Mesendoderm (in vitro differentiated cells): ENCODE data around the gene DBP.

Experiments used
- DNase-seq: peaks from one replicate; pipeline ENCODE4 v3.0.0; 2013
- H2AK5ac ChIP-seq: 2 replicates; pipeline ENCODE4 v1.6.1; 2013; ENCODE audit warnings: low read length, inconsistent platforms
- H2BK120ac ChIP-seq: 2 replicates; pipeline ENCODE4 v1.6.1; 2013; ENCODE audit warnings: low read depth, mild to moderate bottlenecking, low read length, moderate library complexity, mixed read lengths
- H2BK15ac ChIP-seq: replicated peaks from 2 replicates; pipeline ENCODE4 v1.6.1; 2013; ENCODE audit warnings: low read depth, mild to moderate bottlenecking, moderate library complexity
- H2BK5ac ChIP-seq: 2 replicates; pipeline ENCODE4 v1.6.1; 2013; ENCODE audit warnings: low read length, inconsistent platforms
- H3K18ac ChIP-seq: 2 replicates; pipeline ENCODE4 v1.6.1; 2013; ENCODE audit warnings: mild to moderate bottlenecking, low read length, mixed read lengths
- H3K23ac ChIP-seq: one replicate; pipeline ENCODE4 v1.6.1; 2013; ENCODE audit warnings: low read length
- H3K27ac ChIP-seq: 2 replicates; pipeline ENCODE4 v1.5.1; 2013; ENCODE audit warnings: low read depth, mild to moderate bottlenecking, inconsistent platforms, low read length, moderate library complexity
- H3K27me3 ChIP-seq: 2 replicates; pipeline ENCODE4 v1.6.1; 2013; ENCODE audit warnings: low read length, control low read depth, mild to moderate bottlenecking, inconsistent platforms; ENCODE audit not compliant: insufficient read depth, poor library complexity
- H3K36me3 ChIP-seq: 2 replicates; pipeline ENCODE4 v1.6.1; 2013; ENCODE audit warnings: low read length, inconsistent platforms; ENCODE audit not compliant: control insufficient read depth, insufficient read depth
- H3K4ac ChIP-seq: one replicate; pipeline ENCODE4 v1.6.1; 2013; ENCODE audit warnings: low read depth, mild to moderate bottlenecking, low read length, moderate library complexity
- H3K4me1 ChIP-seq: 2 replicates; pipeline ENCODE4 v1.6.1; 2013; ENCODE audit warnings: low read depth, low read length, inconsistent platforms; ENCODE audit not compliant: control insufficient read depth
- H3K4me2 ChIP-seq: 2 replicates; pipeline ENCODE4 v1.6.1; 2013; ENCODE audit warnings: low read length
- H3K4me3 ChIP-seq: 2 replicates; pipeline ENCODE4 v1.5.1; 2013; ENCODE audit warnings: mild to moderate bottlenecking, low read length
- H3K56ac ChIP-seq: one replicate; pipeline ENCODE4 v1.6.1; 2013; ENCODE audit warnings: low read length
- H3K79me1 ChIP-seq: 2 replicates; pipeline ENCODE4 v1.6.1; 2013; ENCODE audit warnings: low read length, inconsistent platforms
- H3K79me2 ChIP-seq: 2 replicates; pipeline ENCODE4 v1.6.1; 2013; ENCODE audit warnings: mild to moderate bottlenecking, low read length; ENCODE audit not compliant: control insufficient read depth, insufficient read depth
- H3K9ac ChIP-seq: 2 replicates; pipeline ENCODE4 v1.6.1; 2013; ENCODE audit warnings: low read length, inconsistent platforms
- H4K5ac ChIP-seq: one replicate; pipeline ENCODE4 v1.6.1; 2013; ENCODE audit warnings: low read length
- H4K8ac ChIP-seq: one replicate; pipeline ENCODE4 v1.6.1; 2013; ENCODE audit warnings: low read depth, mild to moderate bottlenecking, control low read depth, low read length, moderate library complexity
- WGBS: extraction: QIAGEN DNeasy Blood & Tissue Kit; methylation state at CpG from one replicate; pipeline ENCODE4 v1.1.7; 2013; ENCODE audit warnings: low lambda C conversion rate, missing lambda C conversion rate; ENCODE audit not compliant: insufficient coverage; ENCODE audit errors: extremely low coverage; 5-methylcytosine and 5-hydroxymethylcytosine counted together

The DBP gene

DNA sequence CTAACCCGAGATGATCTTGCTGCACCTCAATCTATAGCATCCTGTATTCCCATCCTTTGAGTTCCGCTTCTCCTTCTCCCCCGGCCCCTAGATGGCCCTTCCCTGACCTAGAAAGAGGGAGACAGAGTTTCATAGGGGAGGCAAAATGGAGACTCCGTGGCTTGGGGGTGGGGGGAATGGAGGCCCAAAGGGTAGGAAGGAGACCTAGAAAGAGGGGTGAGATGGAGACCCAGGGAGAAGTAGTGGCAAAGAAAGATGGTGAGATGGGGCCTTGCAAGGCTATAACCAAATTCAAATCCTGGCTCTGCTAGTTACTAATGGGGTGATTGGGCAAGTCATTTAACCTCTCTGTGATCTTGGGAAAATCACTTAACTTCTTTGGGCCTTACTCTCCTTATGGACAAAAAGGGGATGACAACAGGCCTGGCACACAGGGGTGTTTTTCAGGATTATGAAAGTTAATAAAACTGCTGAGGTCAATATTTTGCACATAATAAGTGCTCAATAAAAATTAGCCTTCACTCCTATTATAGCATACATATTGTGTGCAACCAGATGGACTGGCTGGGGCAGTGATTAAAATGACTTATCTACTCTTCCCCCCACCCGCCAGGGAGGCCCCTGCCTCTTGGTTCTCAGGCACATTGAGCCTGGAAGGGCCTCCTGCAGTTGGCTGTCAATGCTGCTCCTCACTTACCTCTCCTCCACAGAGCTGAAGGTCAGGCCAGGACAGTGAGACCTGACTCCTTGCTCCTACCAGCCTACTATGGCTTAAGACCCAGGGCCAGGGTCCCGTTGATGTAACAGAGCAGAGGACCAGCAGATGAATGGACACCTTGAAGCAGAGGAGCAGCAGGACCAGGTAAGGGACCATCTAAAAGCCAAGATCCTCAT lies 17.2 kb downstream of the DBP start:
- no peak for DNase-seq
- H3K4me1 ChIP-seq: peaks cover 14% of the 10 kb centered on the region
- WGBS: no CpG with 5 or more reads among the region's 6 CpGs

DNA sequence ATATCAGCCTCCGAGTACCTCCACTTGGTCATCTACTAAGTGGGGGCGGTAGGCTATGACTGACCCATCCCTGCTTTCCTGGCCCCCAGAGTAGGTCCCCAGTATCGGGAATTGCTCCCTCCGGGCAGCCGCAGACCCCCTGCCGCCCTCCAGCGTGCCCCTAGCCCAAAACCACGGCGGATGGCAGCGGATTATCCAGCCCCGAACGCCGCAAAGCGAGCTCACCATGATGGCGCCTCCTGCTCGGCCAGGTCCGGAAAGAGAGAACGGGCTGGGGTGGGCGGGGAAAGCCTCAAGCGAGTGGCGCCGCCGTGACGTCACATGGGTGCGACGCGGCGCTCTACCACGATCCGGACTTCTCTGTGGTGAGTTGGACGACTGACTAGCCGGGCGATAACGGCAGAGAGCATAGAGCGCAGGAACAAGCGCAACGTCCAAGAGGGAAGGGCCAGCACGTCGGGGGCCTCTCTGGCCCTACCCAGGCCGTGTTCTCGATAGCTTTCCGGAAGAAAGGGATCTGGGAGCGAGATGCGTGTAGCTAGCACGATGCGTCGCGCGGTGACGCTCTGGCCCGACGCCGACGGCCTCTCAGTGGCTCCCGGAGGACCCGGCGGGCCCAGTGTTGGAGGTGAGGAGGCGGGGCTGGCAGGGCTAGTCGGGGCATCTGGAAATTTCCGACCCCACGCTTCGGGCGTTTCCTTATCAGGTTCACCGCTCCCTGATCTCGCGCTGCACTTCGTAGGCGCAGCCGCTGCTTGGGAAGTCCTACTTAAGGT lies 18.1 kb downstream of the DBP start, which contains the start of the genes RPL18 and SPHK2:
TSS of gene RPL18 (minus strand) at position 263 of the 776 bp plus-strand sequence. CDS start at position 228, 35 bp downstream.
TSS of gene SPHK2 (plus strand) at position 591 of the 776 bp plus-strand sequence. CDS start 1,009 bp downstream, outside the sequence.
- Histone ChIP-seq H3K4ac (peak within 1 kb of the TSS; percentile 88), H3K79me2 (peaks cover 33% of the 10 kb centered on the region), H3K23ac (peak within 1 kb of the TSS; percentile 24), H2AK5ac (peak within 1 kb of the TSS; percentile 97), H3K9ac (peak within 1 kb of the TSS; percentile 94), H4K8ac (no peak within 1 kb of the TSS), H3K79me1 (peaks cover 11% of the 10 kb centered on the region), H3K4me3 (peak within 1 kb of the TSS; percentile 99), H3K36me3 (peaks cover 26% of the 10 kb centered on the region), H3K4me2 (peak within 1 kb of the TSS; percentile 73), H2BK5ac (peak within 1 kb of the TSS; percentile 89), H3K56ac (peak within 1 kb of the TSS; percentile 95), H2BK120ac (no peak within 1 kb of the TSS), H4K5ac (peak within 1 kb of the TSS; percentile 77), H3K18ac (peak within 1 kb of the TSS; percentile 82), H3K27ac (peak within 1 kb of the TSS; percentile 73), H3K4me1 (peaks cover 14% of the 10 kb centered on the region), H3K27me3 (no peaks in the 10 kb centered on the region), H2BK15ac (no peak within 1 kb of the TSS)
- no CpG with 5 or more reads among the region's 69 CpGs for WGBS
- peak; percentile 100 for DNase-seq

More for the DNA sequence above, 17.2 kb downstream of the DBP start:
- Histone ChIP-seq H2AK5ac (peak overlapping the region; percentile 97), H3K4ac (peak overlapping the region; percentile 44), H3K23ac (peak overlapping the region; percentile 24), H4K8ac (no peak overlapping the region), H2BK120ac (no peak overlapping the region), H3K36me3 (peaks cover 26% of the 10 kb centered on the region), H3K27me3 (no peaks in the 10 kb centered on the region), H3K9ac (peak overlapping the region; percentile 94), H2BK15ac (no peak overlapping the region), H2BK5ac (peak overlapping the region; percentile 89), H3K18ac (peak overlapping the region; percentile 65), H3K56ac (peak overlapping the region; percentile 95), H3K27ac (peak overlapping the region; percentile 45), H3K4me2 (peak overlapping the region; percentile 73), H4K5ac (peak overlapping the region; percentile 77), H3K79me2 (peaks cover 33% of the 10 kb centered on the region), H3K79me1 (peaks cover 11% of the 10 kb centered on the region), H3K4me3 (peak overlapping the region; percentile 79)

DNA sequence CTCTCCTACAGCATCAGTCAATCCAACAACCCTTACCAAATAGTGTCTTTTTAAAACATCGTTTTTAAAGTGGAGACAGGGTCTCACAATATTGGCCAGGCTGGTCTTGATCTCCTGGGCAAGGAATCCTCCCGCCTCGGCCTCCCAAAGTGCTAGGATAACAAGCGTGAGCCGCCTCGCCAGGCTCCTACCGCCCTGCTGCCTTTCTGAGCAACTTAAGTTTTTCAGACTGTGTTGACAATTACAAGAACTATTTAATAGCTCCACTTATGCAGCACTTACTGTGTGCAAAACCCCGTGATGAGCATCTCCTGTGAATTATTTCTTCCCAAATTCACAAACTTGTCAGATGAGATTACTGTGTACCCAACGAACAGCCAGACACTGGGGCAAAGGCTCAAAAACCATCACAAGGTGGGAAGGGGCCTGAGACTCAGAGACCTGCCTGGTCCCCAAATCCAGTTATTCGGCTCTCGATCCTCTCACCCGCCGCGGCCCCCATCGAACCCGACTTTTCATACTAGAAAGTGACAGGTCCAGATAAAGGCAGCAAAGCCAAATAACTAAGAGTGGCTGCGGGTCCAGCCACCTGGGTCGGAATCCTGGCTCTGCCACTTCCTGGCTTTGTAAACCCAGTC lies 18.8 kb downstream of the DBP start:
- Histone ChIP-seq H3K4me1 (peaks cover 12% of the 10 kb centered on the region), H3K79me2 (peaks cover 33% of the 10 kb centered on the region)
- no peak for DNase-seq

DNA sequence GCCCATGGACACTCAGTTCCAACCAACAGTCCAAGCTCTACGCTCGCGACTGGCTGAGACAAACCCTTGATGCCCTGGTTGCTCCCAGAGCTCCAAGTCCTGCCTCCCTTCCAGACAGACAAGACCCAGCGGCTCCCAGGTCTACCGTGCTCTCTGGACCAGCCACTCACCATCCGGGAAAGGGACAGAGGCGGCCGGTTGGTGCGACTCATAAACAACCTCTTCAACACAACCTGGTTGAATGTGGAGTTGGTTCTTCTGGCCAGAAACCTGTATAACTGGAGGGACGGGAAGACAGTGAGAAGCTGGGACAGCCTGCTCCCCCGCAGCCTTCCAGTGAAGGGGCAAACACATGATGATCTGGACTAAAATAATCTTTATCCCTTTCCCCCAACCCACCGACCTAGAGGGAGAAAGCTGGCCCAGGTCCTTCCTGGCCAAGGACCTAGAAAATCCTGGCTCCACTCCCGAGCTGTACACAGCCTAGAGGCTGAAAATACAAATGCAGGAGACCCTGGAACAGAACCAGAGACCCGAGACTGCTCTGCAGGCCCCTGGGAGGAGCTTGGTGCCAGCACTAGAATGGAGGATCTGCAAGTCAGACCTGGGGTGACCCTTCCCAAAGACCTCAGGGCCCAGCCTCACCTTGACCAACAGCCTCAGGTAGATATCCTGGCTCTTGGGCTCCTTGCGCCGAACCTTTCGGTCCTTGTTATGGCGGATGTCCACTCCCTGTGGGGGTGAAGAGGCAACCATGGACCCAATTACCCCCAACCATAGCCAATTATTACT lies 19.8 kb downstream of the DBP start:
- Histone ChIP-seq H3K36me3 (peaks cover 26% of the 10 kb centered on the region), H3K79me1 (peaks cover 11% of the 10 kb centered on the region), H3K79me2 (peaks cover 33% of the 10 kb centered on the region), H2BK5ac (no peak overlapping the region), H3K27me3 (no peaks in the 10 kb centered on the region), H3K4me1 (peaks cover 11% of the 10 kb centered on the region), H3K4me2 (peak overlapping the region; percentile 67), H3K23ac (no peak overlapping the region), H3K56ac (peak overlapping the region; percentile 95), H3K27ac (no peak overlapping the region), H3K18ac (no peak overlapping the region), H2BK120ac (no peak overlapping the region), H4K8ac (no peak overlapping the region), H2AK5ac (no peak overlapping the region), H3K4ac (no peak overlapping the region), H3K9ac (peak overlapping the region; percentile 92), H2BK15ac (no peak overlapping the region), H3K4me3 (peak overlapping the region; percentile 99), H4K5ac (no peak overlapping the region)
- no peak for DNase-seq
- no CpG with 5 or more reads among the region's 18 CpGs for WGBS

More for the DNA sequence above, 18.8 kb downstream of the DBP start:
- WGBS: no CpG with 5 or more reads among the region's 18 CpGs
- Histone ChIP-seq H3K18ac (peak overlapping the region; percentile 82), H2BK120ac (no peak overlapping the region), H3K79me1 (peaks cover 11% of the 10 kb centered on the region), H3K56ac (peak overlapping the region; percentile 95), H3K23ac (no peak overlapping the region), H3K4me2 (peak overlapping the region; percentile 67), H3K9ac (peak overlapping the region; percentile 92), H3K27ac (peak overlapping the region; percentile 73), H3K4me3 (peak overlapping the region; percentile 99), H2BK15ac (no peak overlapping the region), H2AK5ac (peak overlapping the region; percentile 83), H3K4ac (peak overlapping the region; percentile 88), H3K36me3 (peaks cover 26% of the 10 kb centered on the region), H4K5ac (peak overlapping the region; percentile 47), H2BK5ac (peak overlapping the region; percentile 17), H3K27me3 (no peaks in the 10 kb centered on the region), H4K8ac (no peak overlapping the region)
